ENCODE results near the gene PPARGC1A. TPM values are rescaled to one million over a fixed set of nuclear protein-coding genes. Genes with fewer than 3 reads are reported as not detected.

PPARGC1A gene
- total and polyA plus RNA-seq, 10 of the 15 experiments (the other 5 are each of a cell fraction or from before 2014, with no cell fraction given) = 0.01 to 0.05 (median 0.04) TPM; not detected in 7

DNA sequence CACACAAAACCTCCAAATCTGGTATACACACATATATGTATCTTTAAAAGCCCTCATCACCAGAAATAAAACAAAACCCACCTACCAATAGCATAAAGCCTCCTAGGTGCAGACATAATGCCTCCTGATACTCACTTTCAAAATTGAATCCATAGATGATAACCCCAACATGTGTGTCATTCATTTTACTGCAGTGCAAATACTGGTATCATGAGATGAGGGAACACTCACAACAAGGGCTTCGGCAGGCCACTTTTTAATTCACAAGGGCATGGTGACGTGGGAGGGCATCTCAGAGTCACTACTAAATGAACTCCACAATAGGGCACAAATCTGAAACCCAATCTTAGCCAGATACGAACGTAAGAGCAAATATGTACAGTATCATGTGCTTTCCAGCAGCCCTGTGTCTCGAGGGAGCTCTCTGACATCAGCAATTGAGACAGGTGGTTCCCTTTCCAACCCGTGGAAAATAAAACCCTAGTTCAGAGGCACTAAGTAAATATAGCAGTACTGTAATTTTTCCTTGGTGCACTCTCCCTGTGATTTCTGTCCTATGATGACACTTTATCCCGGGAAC, 14.1 kb upstream of the PPARGC1A start:
- 8% methylated on average over 7 of the region's 7 CpGs for WGBS (ENCODE audit: insufficient coverage, insufficient replicate concordance, low lambda C conversion rate, missing lambda C conversion rate)
- FAIRE-seq = no peak
- CTCF ChIA-PET = interaction anchor here (1.8 kb wide), 1 partner anchor 10 kb away, joined by 5 read pairs; no protein-coding TSS in a partner anchor
- Histone ChIP-seq H2AFZ (ENCODE audit: control insufficient read depth, low read depth, low read length) (no peak overlapping the region), H3K9ac (ENCODE audit: control insufficient read depth, insufficient read depth, low read length) (no peak overlapping the region), H3K36me3 (ENCODE audit: control insufficient read depth in 2 of 2, insufficient read depth in 2 of 2, low read length in 1 of 2) (no peaks in the 10 kb centered on the region), H4K20me1 (ENCODE audit: control insufficient read depth, insufficient read depth) (no peaks in the 10 kb centered on the region), H3K4me2 (ENCODE audit: control insufficient read depth, insufficient read depth) (no peak overlapping the region), H3K9me3 (replicated peaks; ENCODE audit: control insufficient read depth, insufficient read depth, low read length) (no peaks in the 10 kb centered on the region), H3K4me1 (ENCODE audit: control insufficient read depth, insufficient read depth, low read length) (no peaks in the 10 kb centered on the region), H3K27me3 (replicated peaks in 1 of 2; ENCODE audit: control insufficient read depth in 2 of 2, insufficient read depth in 2 of 2, low read length in 1 of 2) (no peaks in the 10 kb centered on the region; a peak in 1 of 4 replicates), H3K79me2 (ENCODE audit: control insufficient read depth, insufficient read depth, low read length) (no peaks in the 10 kb centered on the region), H3K4me3 (no peak overlapping the region), H3K27ac (ENCODE audit: control insufficient read depth, insufficient read depth) (no peak overlapping the region)
- SMC1A ChIA-PET (ENCODE audit: uncharacterized antibody, unreplicated experiment) = no interaction called here
- TF ChIP-seq CHD1 (IDR thresholded peaks at IDR 0.05; ENCODE audit: low read depth, low read length) (no peak), MYC (IDR thresholded peaks at IDR 0.05; ENCODE audit: insufficient read depth, insufficient read length, insufficient replicate concordance, low read length, severe bottlenecking) (no peak), CREB1 (IDR thresholded peaks at IDR 0.05; ENCODE audit: low read depth) (no peak), YBX1 (IDR thresholded peaks at IDR 0.05) (no peak)
- TF ChIP-seq, protein P1, sequence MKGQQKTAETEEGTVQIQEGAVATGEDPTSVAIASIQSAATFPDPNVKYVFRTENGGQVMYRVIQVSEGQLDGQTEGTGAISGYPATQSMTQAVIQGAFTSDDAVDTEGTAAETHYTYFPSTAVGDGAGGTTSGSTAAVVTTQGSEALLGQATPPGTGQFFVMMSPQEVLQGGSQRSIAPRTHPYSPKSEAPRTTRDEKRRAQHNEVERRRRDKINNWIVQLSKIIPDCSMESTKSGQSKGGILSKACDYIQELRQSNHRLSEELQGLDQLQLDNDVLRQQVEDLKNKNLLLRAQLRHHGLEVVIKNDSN (IDR thresholded peaks at IDR 0.05; ENCODE audit: borderline replicate concordance, extremely low read length, insufficient read depth, low read depth, low read length) = no peak
- TF ChIP-seq, protein P2, sequence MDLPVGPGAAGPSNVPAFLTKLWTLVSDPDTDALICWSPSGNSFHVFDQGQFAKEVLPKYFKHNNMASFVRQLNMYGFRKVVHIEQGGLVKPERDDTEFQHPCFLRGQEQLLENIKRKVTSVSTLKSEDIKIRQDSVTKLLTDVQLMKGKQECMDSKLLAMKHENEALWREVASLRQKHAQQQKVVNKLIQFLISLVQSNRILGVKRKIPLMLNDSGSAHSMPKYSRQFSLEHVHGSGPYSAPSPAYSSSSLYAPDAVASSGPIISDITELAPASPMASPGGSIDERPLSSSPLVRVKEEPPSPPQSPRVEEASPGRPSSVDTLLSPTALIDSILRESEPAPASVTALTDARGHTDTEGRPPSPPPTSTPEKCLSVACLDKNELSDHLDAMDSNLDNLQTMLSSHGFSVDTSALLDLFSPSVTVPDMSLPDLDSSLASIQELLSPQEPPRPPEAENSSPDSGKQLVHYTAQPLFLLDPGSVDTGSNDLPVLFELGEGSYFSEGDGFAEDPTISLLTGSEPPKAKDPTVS (IDR thresholded peaks at IDR 0.05; ENCODE audit: low read depth, low read length) = no peak
- TF ChIP-seq, protein P3, sequence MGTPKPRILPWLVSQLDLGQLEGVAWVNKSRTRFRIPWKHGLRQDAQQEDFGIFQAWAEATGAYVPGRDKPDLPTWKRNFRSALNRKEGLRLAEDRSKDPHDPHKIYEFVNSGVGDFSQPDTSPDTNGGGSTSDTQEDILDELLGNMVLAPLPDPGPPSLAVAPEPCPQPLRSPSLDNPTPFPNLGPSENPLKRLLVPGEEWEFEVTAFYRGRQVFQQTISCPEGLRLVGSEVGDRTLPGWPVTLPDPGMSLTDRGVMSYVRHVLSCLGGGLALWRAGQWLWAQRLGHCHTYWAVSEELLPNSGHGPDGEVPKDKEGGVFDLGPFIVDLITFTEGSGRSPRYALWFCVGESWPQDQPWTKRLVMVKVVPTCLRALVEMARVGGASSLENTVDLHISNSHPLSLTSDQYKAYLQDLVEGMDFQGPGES (IDR thresholded peaks at IDR 0.05) = no peak
- no TSS peak for BruUV-seq (replicated peaks)
- no peak; the same call in 2 of the 3 replicates for ATAC-seq
- RAD21 ChIA-PET (ENCODE audit: unreplicated experiment) = no interaction called here
- in situ Hi-C loops (cut with MboI) = no loop called here
- DNase-seq (ENCODE audit: low read depth, low spot score) = no peak
- intact Hi-C loops (cut with micrococcal nuclease; ENCODE audit: unreplicated experiment) = no loop called here
- POLR2A ChIA-PET = no interaction called here
